Trophoblast cell (in vitro differentiated cells and primary cell): ENCODE measurements around the gene KCTD11.

ENCODE experiments used
- DNase-seq, 2 donors: peaks; one replicate each; pipeline ENCODE4 v3.0.0-alpha.2; 2016
- H2AFZ ChIP-seq: 2 replicates; pipeline ENCODE4 v1.6.1; 2013; ENCODE audit warnings: low read length, moderate library complexity, mild to moderate bottlenecking; ENCODE audit not compliant: insufficient read depth, poor library complexity
- H2AK5ac ChIP-seq: 2 replicates; pipeline ENCODE4 v1.6.1; 2013; ENCODE audit warnings: mild to moderate bottlenecking, low read length
- H2BK120ac ChIP-seq: 2 replicates; pipeline ENCODE4 v1.6.1; 2013; ENCODE audit warnings: low read length, mild to moderate bottlenecking, moderate library complexity; ENCODE audit not compliant: insufficient read depth, poor library complexity
- H2BK12ac ChIP-seq: 2 replicates; pipeline ENCODE4 v1.6.1; 2013; ENCODE audit warnings: mild to moderate bottlenecking, low read length, moderate library complexity
- H2BK5ac ChIP-seq: 2 replicates; pipeline ENCODE4 v1.6.1; 2013; ENCODE audit warnings: low read length, low read depth, moderate library complexity, mild to moderate bottlenecking; ENCODE audit not compliant: poor library complexity
- H3K14ac ChIP-seq: 2 replicates; pipeline ENCODE4 v1.6.1; 2013; ENCODE audit warnings: mild to moderate bottlenecking, low read length
- H3K18ac ChIP-seq: 2 replicates; pipeline ENCODE4 v1.6.1; 2013; ENCODE audit warnings: mild to moderate bottlenecking, low read length
- H3K23ac ChIP-seq: 2 replicates; pipeline ENCODE4 v1.6.1; 2013; ENCODE audit warnings: low read length
- H3K27ac ChIP-seq: 2 replicates; pipeline ENCODE4 v1.5.1; 2013; ENCODE audit warnings: low read depth, mild to moderate bottlenecking, inconsistent platforms, low read length, moderate library complexity
- H3K27me3 ChIP-seq: 2 replicates; pipeline ENCODE4 v1.6.1; 2013; ENCODE audit warnings: inconsistent platforms, mild to moderate bottlenecking, low read length, moderate library complexity; ENCODE audit not compliant: insufficient read depth
- H3K36me3 ChIP-seq, 2 experiments: 1 replicate in 1 of 2; 2 replicates in 1 of 2; pipeline ENCODE4 v1.6.1; 2013; ENCODE audit warnings: low read length in 2 of 2, mild to moderate bottlenecking in 2 of 2, moderate library complexity in 1 of 2; ENCODE audit not compliant: insufficient read depth in 2 of 2, control insufficient read depth in 1 of 2
- H3K4ac ChIP-seq: 2 replicates; pipeline ENCODE4 v1.6.1; 2013; ENCODE audit warnings: low read depth, mild to moderate bottlenecking, low read length, moderate library complexity
- H3K4me1 ChIP-seq, 2 experiments: 1 replicate in 1 of 2; 2 replicates in 1 of 2; pipeline ENCODE4 v1.6.1; 2013; ENCODE audit warnings: low read length in 2 of 2, mild to moderate bottlenecking in 2 of 2, moderate library complexity in 1 of 2; ENCODE audit not compliant: insufficient read depth in 2 of 2, control insufficient read depth in 1 of 2
- H3K4me2 ChIP-seq: 2 replicates; pipeline ENCODE4 v1.6.1; 2013; ENCODE audit warnings: inconsistent platforms, mild to moderate bottlenecking, low read length, moderate library complexity
- H3K4me3 ChIP-seq: 2 replicates; pipeline ENCODE4 v1.5.1; 2013; ENCODE audit warnings: mild to moderate bottlenecking, low read depth, low read length, inconsistent platforms
- H3K79me1 ChIP-seq: one replicate; pipeline ENCODE4 v1.6.1; 2013; ENCODE audit warnings: low read length
- H3K79me2 ChIP-seq: 2 replicates; pipeline ENCODE4 v1.6.1; 2013; ENCODE audit warnings: low read length, mild to moderate bottlenecking; ENCODE audit not compliant: control insufficient read depth, insufficient read depth, poor library complexity
- H3K9ac ChIP-seq: 2 replicates; pipeline ENCODE4 v1.6.1; 2013; ENCODE audit warnings: mild to moderate bottlenecking, low read length
- H3K9me3 ChIP-seq: 2 replicates; pipeline ENCODE4 v1.6.1; 2013; ENCODE audit warnings: low read depth, mild to moderate bottlenecking, control low read depth, inconsistent platforms, low read length; ENCODE audit not compliant: insufficient read depth
- H4K12ac ChIP-seq: 2 replicates; pipeline ENCODE4 v1.6.1; 2013; ENCODE audit warnings: low read depth, mild to moderate bottlenecking, low read length, moderate library complexity
- H4K8ac ChIP-seq: 2 replicates; pipeline ENCODE4 v1.6.1; 2013; ENCODE audit warnings: low read depth, mild to moderate bottlenecking, low read length, moderate library complexity
- H4K91ac ChIP-seq: one replicate; pipeline ENCODE4 v1.6.1; 2013; ENCODE audit warnings: low read depth, mild to moderate bottlenecking, low read length, moderate library complexity
- WGBS: extraction: QIAGEN DNeasy Blood & Tissue Kit; methylation state at CpG from one replicate; pipeline ENCODE4 v1.1.7; 2013; ENCODE audit warnings: missing lambda C conversion rate; ENCODE audit not compliant: insufficient read length, insufficient coverage; ENCODE audit errors: extremely low coverage; 5-methylcytosine and 5-hydroxymethylcytosine counted together

The KCTD11 gene

DNA sequence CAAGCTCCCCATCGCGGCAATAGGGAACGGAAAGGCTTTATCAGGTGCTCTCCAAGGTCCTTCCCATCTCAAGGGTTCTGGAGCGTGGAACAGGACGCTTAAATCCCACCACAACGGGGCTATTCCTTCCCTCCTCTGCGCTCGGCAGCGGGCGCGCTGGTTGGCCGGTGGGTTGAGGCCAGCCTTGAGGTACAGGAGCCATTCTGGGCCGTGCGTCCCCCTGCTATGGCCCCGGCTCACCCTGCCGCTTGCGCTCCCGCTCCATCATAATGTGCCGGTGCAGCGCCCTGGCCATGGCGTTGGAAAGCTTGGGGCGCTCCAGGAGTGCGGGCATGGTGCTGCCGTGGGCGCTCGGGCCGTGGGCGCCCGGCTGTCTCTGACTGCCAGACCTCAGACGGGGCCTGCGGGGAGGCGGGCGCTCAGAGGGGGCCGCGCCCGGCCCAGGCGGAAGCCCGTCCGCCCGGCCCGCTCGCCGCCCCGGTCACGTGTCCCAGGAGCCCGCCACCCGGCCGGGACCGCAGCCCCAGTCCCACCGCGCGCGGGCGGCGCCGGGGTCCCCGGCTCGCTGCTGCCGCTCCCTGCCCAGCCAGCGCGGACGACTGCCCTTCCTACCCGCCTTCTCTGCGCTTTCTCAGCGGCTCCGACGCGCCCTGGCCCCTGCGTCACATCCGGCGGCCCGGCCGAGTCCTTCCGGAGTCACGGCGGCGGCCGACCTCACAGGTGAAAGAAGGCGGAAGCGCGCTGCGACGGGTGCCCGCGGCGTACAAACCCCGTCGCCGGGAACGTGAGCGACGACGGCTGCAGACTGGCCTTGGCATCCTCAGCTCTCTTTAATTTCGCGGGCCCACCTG is 37.0 kb upstream of the KCTD11 start, which contains the start of gene GPS2:
GPS2 (minus strand) TSS at position 642 of the 851 bp plus-strand sequence; CDS start at position 334, 308 bp downstream.
- H3K36me3 ChIP-seq: peaks cover 58 to 70% of the 10 kb centered on the region in 2 experiments
- H4K12ac ChIP-seq: peak within 1 kb of the TSS; percentile 87
- H3K18ac ChIP-seq: peak within 1 kb of the TSS; percentile 87
- peak within 1 kb of the TSS; percentile 82 for H4K91ac ChIP-seq
- H3K4me3 ChIP-seq: peak within 1 kb of the TSS; percentile 91
- H3K4me2 ChIP-seq: peak within 1 kb of the TSS; percentile 76
- H2AK5ac ChIP-seq: peak within 1 kb of the TSS; percentile 19
- peak within 1 kb of the TSS; percentile 96 for H3K9ac ChIP-seq
- peak within 1 kb of the TSS; percentile 50 for H2BK120ac ChIP-seq
- peaks cover 2% of the 10 kb centered on the region for H3K79me1 ChIP-seq
- H2BK12ac ChIP-seq: no peak within 1 kb of the TSS
- H3K23ac ChIP-seq: no peak within 1 kb of the TSS
- H3K27me3 ChIP-seq: no peaks in the 10 kb centered on the region
- DNase-seq: peak; percentile 86 to 92
- no peaks in the 10 kb centered on the region for H3K9me3 ChIP-seq
- peak within 1 kb of the TSS; percentile 84 for H2AFZ ChIP-seq
- H4K8ac ChIP-seq: peak within 1 kb of the TSS; percentile 93
- H2BK5ac ChIP-seq: peak within 1 kb of the TSS; percentile 27
- peak within 1 kb of the TSS; percentile 90 for H3K14ac ChIP-seq
- H3K4me1 ChIP-seq: peaks cover 4 to 5% of the 10 kb centered on the region in 2 experiments
- peak within 1 kb of the TSS; percentile 74 for H3K27ac ChIP-seq
- H3K4ac ChIP-seq: peak within 1 kb of the TSS; percentile 50
- peaks cover 3% of the 10 kb centered on the region for H3K79me2 ChIP-seq
- WGBS: no CpG with 5 or more reads among the region's 95 CpGs

DNA sequence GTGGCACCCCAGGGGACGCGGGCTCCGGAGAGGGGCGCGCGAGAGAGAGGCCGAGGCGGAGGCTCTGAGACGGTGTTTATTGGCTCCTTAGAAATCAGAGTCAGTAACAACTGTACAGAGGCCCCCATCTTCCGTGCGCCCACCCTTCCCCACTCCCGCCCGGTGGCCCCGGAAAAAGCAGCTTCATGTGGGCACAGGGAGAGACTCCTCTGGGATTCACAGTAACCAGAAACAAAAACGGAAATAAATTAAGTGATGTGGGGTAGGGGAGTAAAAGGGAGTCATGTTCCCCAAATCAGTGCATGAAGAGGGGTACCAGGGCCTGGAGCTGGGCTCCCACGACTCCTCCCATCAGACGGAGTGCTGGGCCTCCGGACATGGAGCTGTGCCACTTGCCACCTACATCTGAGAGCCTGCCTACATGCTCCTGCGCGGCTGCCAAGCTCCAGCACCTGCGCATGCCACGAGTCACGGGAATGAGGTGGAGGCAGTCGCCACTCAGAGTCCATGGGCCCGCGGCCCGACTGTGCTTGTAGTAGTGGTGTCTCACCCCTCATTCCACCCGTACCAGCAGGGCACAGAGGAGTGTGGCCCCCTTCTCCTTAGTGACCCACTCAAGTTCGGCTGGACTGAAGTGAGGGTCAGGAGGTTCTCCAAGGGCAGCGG is 36.3 kb upstream of the KCTD11 start:
- peaks cover 62 to 71% of the 10 kb centered on the region in 2 experiments for H3K36me3 ChIP-seq
- WGBS: no CpG with 5 or more reads among the region's 30 CpGs
- H3K23ac ChIP-seq: no peak overlapping the region

DNA sequence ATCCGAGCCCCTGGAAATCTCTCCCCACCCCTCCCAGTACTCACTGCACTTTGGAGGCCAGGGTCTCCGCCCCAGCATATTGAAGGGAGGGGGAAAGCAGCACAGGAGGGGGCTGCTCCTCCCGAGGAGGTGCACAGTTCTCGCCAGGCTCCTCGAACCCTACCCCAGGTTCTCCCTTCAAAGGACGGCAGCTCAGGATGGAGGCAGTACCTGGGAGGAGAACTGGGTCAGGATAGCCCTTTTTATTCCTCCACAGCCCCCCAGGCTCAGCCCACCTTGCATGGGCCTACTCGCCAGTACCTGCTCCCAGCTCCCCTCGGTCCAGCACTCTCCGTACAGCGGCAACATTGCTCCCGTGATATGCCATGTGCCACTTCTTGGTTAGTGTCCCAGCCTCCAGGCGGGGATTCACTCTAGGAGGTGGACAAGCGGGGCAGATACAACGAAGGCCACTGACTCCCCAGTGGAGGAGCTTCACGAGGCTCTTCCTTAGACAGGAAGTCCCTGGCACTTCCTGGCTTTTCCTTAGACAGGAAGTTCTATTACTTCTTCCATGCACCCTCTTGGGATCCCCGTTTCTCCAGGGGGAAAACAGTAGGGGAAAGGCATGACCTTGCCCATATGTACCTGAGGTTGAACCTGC is 34.7 kb upstream of the KCTD11 start:
- H3K23ac ChIP-seq: no peak overlapping the region
- no peak overlapping the region for H2AK5ac ChIP-seq
- H3K79me1 ChIP-seq: peaks cover 2% of the 10 kb centered on the region
- no peak overlapping the region for H4K91ac ChIP-seq
- H3K14ac ChIP-seq: no peak overlapping the region
- no peak overlapping the region for H2AFZ ChIP-seq
- no peak overlapping the region for H4K12ac ChIP-seq
- no peak overlapping the region for H3K4ac ChIP-seq
- H3K27me3 ChIP-seq: no peaks in the 10 kb centered on the region
- no peak overlapping the region for H3K4me3 ChIP-seq
- no peak overlapping the region for H3K4me2 ChIP-seq
- H3K36me3 ChIP-seq: peaks cover 66 to 73% of the 10 kb centered on the region in 2 experiments
- H4K8ac ChIP-seq: no peak overlapping the region
- H2BK120ac ChIP-seq: no peak overlapping the region
- no peak overlapping the region for H3K9ac ChIP-seq
- no peak overlapping the region for H2BK12ac ChIP-seq
- H3K9me3 ChIP-seq: no peaks in the 10 kb centered on the region
- H3K79me2 ChIP-seq: peaks cover 1% of the 10 kb centered on the region
- DNase-seq: no peak
- H3K4me1 ChIP-seq: peaks cover 4 to 5% of the 10 kb centered on the region in 2 experiments
- no peak overlapping the region for H2BK5ac ChIP-seq
- no peak overlapping the region for H3K27ac ChIP-seq
- H3K18ac ChIP-seq: no peak overlapping the region
- WGBS: no CpG with 5 or more reads among the region's 16 CpGs

More for the DNA sequence above, 36.3 kb upstream of the KCTD11 start:
- no peaks in the 10 kb centered on the region for H3K27me3 ChIP-seq
- peak overlapping the region; percentile 87 for H4K12ac ChIP-seq
- peak overlapping the region; percentile 96 for H3K9ac ChIP-seq
- peaks cover 1% of the 10 kb centered on the region for H3K79me2 ChIP-seq
- H2BK120ac ChIP-seq: peak overlapping the region; percentile 50
- no peak overlapping the region for H2BK12ac ChIP-seq
- H3K4me2 ChIP-seq: peak overlapping the region; percentile 76
- H3K79me1 ChIP-seq: peaks cover 2% of the 10 kb centered on the region
- H3K4me1 ChIP-seq: peaks cover 4 to 5% of the 10 kb centered on the region in 2 experiments
- H3K4me3 ChIP-seq: peak overlapping the region; percentile 91
- DNase-seq: peak in 1 of 2 donors; percentile 39
- no peak overlapping the region for H2BK5ac ChIP-seq
- H3K27ac ChIP-seq: peak overlapping the region; percentile 74
- peak overlapping the region; percentile 82 for H4K91ac ChIP-seq
- H2AK5ac ChIP-seq: peak overlapping the region; percentile 19
- H3K18ac ChIP-seq: peak overlapping the region; percentile 87
- H2AFZ ChIP-seq: peak overlapping the region; percentile 84
- H3K4ac ChIP-seq: peak overlapping the region; percentile 50
- peak overlapping the region; percentile 90 for H3K14ac ChIP-seq
- H4K8ac ChIP-seq: peak overlapping the region; percentile 93
- H3K9me3 ChIP-seq: no peaks in the 10 kb centered on the region
